Esophagus (tissue), 2 donors: ENCODE data around the gene FASTKD2. TPM values are rescaled to one million over a fixed set of nuclear protein-coding genes. Genes with fewer than 3 reads are reported as not detected.

Experiments
- H3K27ac ChIP-seq, 2 donors: one replicate each; pipeline ENCODE4 v1.5.1; 2013; ENCODE audit warnings: low read depth in 2 of 2, mild to moderate bottlenecking in 2 of 2, inconsistent platforms in 1 of 2, low read length in 1 of 2, moderate library complexity in 1 of 2
- H3K27me3 ChIP-seq, 2 donors: one replicate each; pipeline ENCODE4 v1.6.1; 2013; ENCODE audit warnings: low read length in 2 of 2, control low read depth in 1 of 2, mild to moderate bottlenecking in 1 of 2; ENCODE audit not compliant: insufficient read depth in 2 of 2, control insufficient read depth in 1 of 2
- H3K36me3 ChIP-seq, 2 donors: one replicate each; pipeline ENCODE4 v1.6.1; 2013; ENCODE audit warnings: low read length in 1 of 2; ENCODE audit not compliant: control insufficient read depth in 2 of 2, insufficient read depth in 2 of 2
- H3K4me1 ChIP-seq, 2 donors: one replicate each; pipeline ENCODE4 v1.6.1; 2013; ENCODE audit warnings: low read length in 1 of 2; ENCODE audit not compliant: control insufficient read depth in 2 of 2, insufficient read depth in 2 of 2
- H3K4me3 ChIP-seq, 2 donors: one replicate each; pipeline ENCODE4 v1.5.1; 2013; ENCODE audit warnings: low read length in 2 of 2, mild to moderate bottlenecking in 2 of 2, low read depth in 1 of 2, moderate library complexity in 1 of 2
- H3K9me3 ChIP-seq, 2 donors: one replicate each; pipeline ENCODE4 v1.6.1; 2013; ENCODE audit warnings: mild to moderate bottlenecking in 2 of 2, low read depth in 1 of 2, low read length in 1 of 2, moderate library complexity in 1 of 2; ENCODE audit not compliant: control insufficient read depth in 2 of 2, insufficient read depth in 1 of 2
- WGBS, 2 donors: extraction: QIAGEN DNeasy Blood & Tissue Kit; methylation state at CpG; one replicate each; pipeline ENCODE4 v1.1.7; 2013; 5-methylcytosine and 5-hydroxymethylcytosine counted together
- polyA plus RNA-seq, 2 donors: library from polyadenylated mRNA; stranded (reverse); fragments of 200-250 nt; gene quantifications; one replicate each; pipeline ENCODE4 v1.2.3, GENCODE V29; 2013
- donor health status: healthy with polysubstance abuse.
- donor health status: Bipolar disorder and iron deficiency.

The FASTKD2 gene
- polyA plus RNA-seq, 2 donors, result 7.3 to 16.7 TPM

- H3K4me1 ChIP-seq, result no peaks in the 10 kb centered on the region
- no peak overlapping the region for H3K4me3 ChIP-seq
- peaks cover 9 to 15% of the 10 kb centered on the region in 2 donors for H3K36me3 ChIP-seq
- 82 to 86% methylated on average over 7 of the region's 7 CpGs for WGBS, 2 donors
- H3K27ac ChIP-seq, result no peak overlapping the region
- no peaks in the 10 kb centered on the region for H3K9me3 ChIP-seq
- no peaks in the 10 kb centered on the region for H3K27me3 ChIP-seq
Observed at GRCh38 chr2:206784559-206785353, 19.4 kb downstream of the FASTKD2 start.

DNA sequence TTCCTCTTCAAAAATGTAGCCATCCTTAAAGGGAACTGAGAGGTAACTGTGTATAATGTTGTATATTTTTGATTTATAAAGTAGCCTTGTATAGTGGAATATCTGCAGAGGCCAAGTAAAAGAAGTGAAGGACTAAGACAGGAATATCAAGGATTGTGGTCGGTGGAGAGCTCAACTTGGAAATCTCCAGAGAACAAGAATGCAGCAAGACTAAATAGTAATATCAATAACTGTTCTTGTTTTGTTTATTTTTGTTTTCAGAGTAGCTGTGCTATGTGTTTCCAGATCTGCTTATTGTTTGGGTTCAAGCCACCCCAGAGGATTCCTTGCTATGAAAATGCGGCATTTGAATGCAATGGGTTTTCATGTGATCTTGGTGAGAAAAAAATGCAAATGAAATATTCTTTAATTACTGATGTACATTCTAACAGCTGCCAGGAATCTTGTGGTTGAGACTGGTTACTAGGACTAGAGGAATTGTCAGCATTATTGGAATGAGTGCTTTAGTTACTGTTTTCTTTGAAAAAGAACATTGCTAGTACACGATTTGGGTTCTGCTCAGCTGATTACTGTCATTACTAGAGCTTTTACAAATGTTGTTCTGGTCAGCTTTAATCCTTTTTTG, 25.0 kb downstream of the FASTKD2 start:
- Histone ChIP-seq H3K27ac (no peak overlapping the region), H3K9me3 (no peaks in the 10 kb centered on the region), H3K4me1 (no peaks in the 10 kb centered on the region), H3K4me3 (no peak overlapping the region), H3K36me3 (peaks cover 11 to 12% of the 10 kb centered on the region in 2 donors), H3K27me3 (no peaks in the 10 kb centered on the region)
- 73 to 74% methylated on average over 3 of the region's 3 CpGs for WGBS, 2 donors

- no peaks in the 10 kb centered on the region for H3K9me3 ChIP-seq
- H3K4me3 ChIP-seq, result no peak overlapping the region
- peaks cover 11 to 12% of the 10 kb centered on the region in 2 donors for H3K36me3 ChIP-seq
- WGBS, 2 donors, result 90% methylated on average over 5 of the region's 5 CpGs
- no peak overlapping the region for H3K27ac ChIP-seq
- no peaks in the 10 kb centered on the region for H3K4me1 ChIP-seq
- H3K27me3 ChIP-seq, result no peaks in the 10 kb centered on the region
Observed at GRCh38 chr2:206792645-206793044, 27.2 kb downstream of the FASTKD2 start.

DNA sequence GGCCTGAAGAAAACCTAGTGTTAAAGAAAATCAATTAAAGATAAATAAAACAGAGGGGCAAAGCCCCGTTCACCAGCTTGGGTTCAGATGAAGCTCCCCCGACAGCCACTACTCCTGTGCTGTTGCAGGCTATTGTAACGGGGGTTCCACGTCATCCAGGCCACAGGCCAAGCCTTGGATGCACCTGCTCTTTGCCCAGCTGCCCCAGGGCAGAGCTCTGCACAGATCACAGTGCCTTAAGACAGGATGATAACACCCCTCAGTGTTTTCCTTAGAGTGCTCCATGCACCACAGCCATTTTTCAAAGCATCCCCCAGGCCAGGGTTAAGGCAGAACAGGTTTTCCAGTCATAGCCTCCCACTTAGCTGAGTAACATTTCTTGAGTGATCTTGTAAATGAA, 32.0 kb downstream of the FASTKD2 start:
- Histone ChIP-seq H3K9me3 (no peaks in the 10 kb centered on the region), H3K27me3 (no peaks in the 10 kb centered on the region), H3K36me3 (peaks cover 3 to 7% of the 10 kb centered on the region in 2 donors), H3K4me1 (no peaks in the 10 kb centered on the region), H3K4me3 (no peak overlapping the region), H3K27ac (no peak overlapping the region)
- 68 to 75% methylated on average over 4 of the region's 4 CpGs for WGBS, 2 donors

DNA sequence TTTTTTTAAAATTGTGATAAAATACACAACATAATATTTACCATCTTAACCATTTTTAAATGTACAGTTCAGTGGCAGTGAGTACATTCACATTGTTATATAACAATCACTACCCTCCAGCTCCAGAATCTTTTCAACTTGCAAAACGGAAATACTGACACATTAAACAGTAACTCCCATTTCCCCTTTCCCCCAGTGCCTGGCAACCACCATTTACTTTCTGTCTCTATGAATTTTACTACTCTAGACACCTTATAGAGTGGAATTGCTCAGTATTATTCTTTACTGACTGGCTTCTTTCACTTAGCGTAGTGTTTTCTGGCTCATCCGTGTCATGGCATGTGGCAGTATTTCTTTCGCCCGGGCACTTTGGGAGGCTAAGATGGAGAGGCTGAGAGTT, 32.6 kb downstream of the FASTKD2 start:
- H3K27ac ChIP-seq, result no peak overlapping the region
- 84 to 85% methylated on average over 5 of the region's 5 CpGs for WGBS, 2 donors
- no peaks in the 10 kb centered on the region for H3K4me1 ChIP-seq
- H3K9me3 ChIP-seq, result no peaks in the 10 kb centered on the region
- H3K4me3 ChIP-seq, result no peak overlapping the region
- peaks cover 0 to 4% of the 10 kb centered on the region in 2 donors for H3K36me3 ChIP-seq
- no peaks in the 10 kb centered on the region for H3K27me3 ChIP-seq

- Histone ChIP-seq H3K27me3 (no peaks in the 10 kb centered on the region), H3K36me3 (peaks cover 0 to 4% of the 10 kb centered on the region in 2 donors), H3K4me3 (no peak overlapping the region), H3K27ac (no peak overlapping the region), H3K9me3 (no peaks in the 10 kb centered on the region), H3K4me1 (no peaks in the 10 kb centered on the region)
- WGBS, 2 donors, result 81 to 82% methylated on average over 3 of the region's 3 CpGs
Observed at GRCh38 chr2:206799083-206799482, 33.7 kb downstream of the FASTKD2 start.

DNA sequence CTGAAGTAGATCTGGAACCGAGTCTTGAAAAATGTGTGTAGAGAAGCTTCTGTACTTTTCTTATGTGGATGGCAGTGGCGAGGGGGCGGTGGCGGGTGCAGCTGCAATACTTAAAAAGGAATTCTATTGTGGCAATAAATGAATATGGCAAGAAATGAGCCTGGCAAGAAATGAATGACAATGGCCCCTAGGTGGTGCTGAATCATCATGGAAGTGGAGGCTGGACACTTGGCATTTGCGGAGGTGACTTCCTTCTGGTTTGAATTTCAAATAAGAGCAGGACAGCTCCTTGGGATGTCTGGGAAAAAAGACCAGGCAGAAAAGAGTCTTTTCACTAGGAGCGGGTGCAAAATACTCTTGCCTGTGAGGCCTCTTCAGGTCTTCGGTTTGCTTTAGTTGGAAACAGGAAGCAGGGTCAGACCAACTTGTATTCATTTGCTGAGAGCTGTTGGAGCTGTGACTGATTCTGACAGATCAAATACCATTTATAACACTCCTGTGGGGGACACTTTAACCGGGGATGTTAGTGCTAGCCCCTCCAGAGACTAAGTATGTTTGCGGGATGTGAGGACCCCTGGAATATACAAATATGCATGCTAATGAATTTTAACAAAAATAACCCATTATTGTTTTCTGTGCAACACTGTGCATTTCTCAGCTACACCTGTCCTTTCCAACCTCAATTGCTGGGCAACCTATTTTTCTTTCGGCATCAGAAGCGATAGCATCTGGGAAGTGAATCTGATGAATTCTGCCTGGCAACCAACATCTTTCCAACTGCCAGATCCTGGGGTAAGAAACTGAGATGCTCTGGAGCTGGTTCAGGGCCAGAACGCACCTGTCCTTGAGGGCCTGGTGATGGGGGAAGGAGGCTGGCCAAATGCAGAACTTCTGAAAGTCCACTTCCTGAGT, 35.4 kb downstream of the FASTKD2 start:
- Histone ChIP-seq H3K27ac (no peak overlapping the region), H3K9me3 (no peaks in the 10 kb centered on the region), H3K4me1 (no peaks in the 10 kb centered on the region), H3K27me3 (no peaks in the 10 kb centered on the region), H3K4me3 (no peak overlapping the region), H3K36me3 (no peaks in the 10 kb centered on the region)
- WGBS, 2 donors, result 35 to 39% methylated on average over 12 of the region's 12 CpGs

DNA sequence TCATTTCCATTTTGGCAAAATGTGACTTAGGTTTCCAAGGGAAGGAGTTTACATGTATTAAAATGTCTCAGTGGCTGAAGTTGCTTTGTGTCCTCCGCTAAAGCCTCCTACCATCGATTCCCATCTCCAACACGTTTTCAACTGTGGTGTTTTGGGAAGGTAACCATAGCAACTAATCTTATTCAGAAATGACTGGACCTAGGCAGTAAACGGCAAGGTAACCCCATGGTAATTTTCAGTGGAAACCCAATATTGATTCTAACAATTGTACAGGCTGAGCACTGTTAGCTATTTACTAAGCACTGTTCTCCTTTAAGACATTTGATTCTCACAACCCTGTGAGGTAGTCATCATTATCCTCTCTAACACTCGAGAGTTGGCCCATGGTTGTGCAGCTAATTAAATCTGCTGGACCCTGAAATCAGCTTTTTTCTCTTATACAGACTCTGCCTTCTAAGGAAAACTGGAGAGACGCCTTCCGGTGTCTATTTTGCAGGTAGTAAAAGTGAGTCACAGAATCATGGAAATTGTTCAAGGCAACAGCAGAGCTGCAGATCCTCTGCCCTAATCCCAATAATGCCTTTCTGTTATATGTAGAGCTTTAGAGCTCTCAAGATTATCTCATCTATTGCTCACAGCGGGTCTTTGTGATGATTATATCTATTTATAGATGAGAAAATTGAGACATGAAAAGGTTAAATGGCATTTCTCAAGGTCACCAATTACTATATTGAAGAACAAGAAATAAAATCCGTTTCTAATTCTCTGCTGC, 36.2 kb downstream of the FASTKD2 start:
- H3K36me3 ChIP-seq, result no peaks in the 10 kb centered on the region
- no peak overlapping the region for H3K4me3 ChIP-seq
- no peaks in the 10 kb centered on the region for H3K9me3 ChIP-seq
- H3K27me3 ChIP-seq, result no peaks in the 10 kb centered on the region
- no peaks in the 10 kb centered on the region for H3K4me1 ChIP-seq
- no peak overlapping the region for H3K27ac ChIP-seq
- 69 to 72% methylated on average over 9 of the region's 9 CpGs for WGBS, 2 donors
